Mesenchymal stem cell (in vitro differentiated cells and primary cell): ENCODE results near the gene OGFOD2.

ENCODE experiments used
- DNase-seq: peaks from one replicate; pipeline ENCODE4 v3.0.0-alpha.2; 2013
- H2AFZ ChIP-seq: one replicate; pipeline ENCODE4 v1.6.1; 2013; ENCODE audit warnings: low read depth, mild to moderate bottlenecking, control low read depth, inconsistent platforms, low read length, moderate library complexity
- H2AK5ac ChIP-seq: 2 replicates; pipeline ENCODE4 v1.6.1; 2013; ENCODE audit warnings: low read length, moderate library complexity, mild to moderate bottlenecking, inconsistent platforms; ENCODE audit not compliant: severe bottlenecking
- H2BK120ac ChIP-seq: one replicate; pipeline ENCODE4 v1.6.1; 2013; ENCODE audit warnings: low read depth, mild to moderate bottlenecking, inconsistent platforms, low read length, moderate library complexity
- H2BK12ac ChIP-seq, 2 experiments: one replicate each; pipeline ENCODE4 v1.6.1; 2013; ENCODE audit warnings: inconsistent platforms in 2 of 2, low read length in 2 of 2, mild to moderate bottlenecking in 2 of 2, moderate library complexity in 2 of 2, control low read depth in 1 of 2
- H2BK15ac ChIP-seq: one replicate; pipeline ENCODE4 v1.6.1; 2013; ENCODE audit warnings: mild to moderate bottlenecking, low read depth, inconsistent platforms; ENCODE audit not compliant: poor library complexity, severe bottlenecking
- H2BK5ac ChIP-seq: 2 replicates; pipeline ENCODE4 v1.6.1; 2013; ENCODE audit warnings: low read depth, mild to moderate bottlenecking, low read length, control low read depth, inconsistent platforms; ENCODE audit not compliant: poor library complexity, severe bottlenecking
- H3K14ac ChIP-seq, 2 experiments: one replicate each; pipeline ENCODE4 v1.6.1; 2013; ENCODE audit warnings: inconsistent platforms in 2 of 2, low read length in 2 of 2, control low read depth in 1 of 2, mild to moderate bottlenecking in 1 of 2, moderate library complexity in 1 of 2
- H3K18ac ChIP-seq, 2 experiments: one replicate each; pipeline ENCODE4 v1.6.1; 2013; ENCODE audit warnings: inconsistent platforms in 2 of 2, low read length in 2 of 2, control low read depth in 1 of 2, low read depth in 1 of 2, mild to moderate bottlenecking in 1 of 2
- H3K23ac ChIP-seq, 2 experiments: one replicate each; pipeline ENCODE4 v1.6.1; 2013; ENCODE audit warnings: inconsistent platforms in 2 of 2, low read length in 2 of 2, mild to moderate bottlenecking in 2 of 2, moderate library complexity in 2 of 2, control low read depth in 1 of 2
- H3K27ac ChIP-seq: 2 replicates; pipeline ENCODE4 v1.5.1; 2013; ENCODE audit warnings: mild to moderate bottlenecking, moderate library complexity, low read length, control low read depth, inconsistent platforms; ENCODE audit not compliant: poor library complexity, severe bottlenecking
- H3K27me3 ChIP-seq, 2 experiments: 2 replicates each; pipeline versions ENCODE4 v1.6.1 to v1.7.0; 2013; ENCODE audit warnings: low read length in 2 of 2, mild to moderate bottlenecking in 2 of 2, moderate library complexity in 2 of 2, control low read depth in 1 of 2, inconsistent platforms in 1 of 2; ENCODE audit not compliant: control insufficient read depth in 1 of 2, insufficient read depth in 1 of 2
- H3K36me3 ChIP-seq, 2 experiments: 2 replicates each; pipeline versions ENCODE4 v1.6.1 to v1.7.0; 2013; ENCODE audit warnings: low read length in 2 of 2, control low read depth in 1 of 2, inconsistent platforms in 1 of 2, low read depth in 1 of 2, mild to moderate bottlenecking in 1 of 2; ENCODE audit not compliant: insufficient read depth in 2 of 2, control insufficient read depth in 1 of 2
- H3K4ac ChIP-seq, 2 experiments: one replicate each; pipeline ENCODE4 v1.6.1; 2013; ENCODE audit warnings: inconsistent platforms in 2 of 2, low read length in 2 of 2, mild to moderate bottlenecking in 2 of 2, moderate library complexity in 2 of 2, control low read depth in 1 of 2, low read depth in 1 of 2
- H3K4me1 ChIP-seq: 2 replicates; pipeline ENCODE4 v1.6.1; 2013; ENCODE audit warnings: low read depth, low read length, control low read depth; ENCODE audit not compliant: control insufficient read depth, insufficient read depth
- H3K4me2 ChIP-seq: 2 replicates; pipeline ENCODE4 v1.6.1; 2013; ENCODE audit warnings: low read length, mild to moderate bottlenecking, inconsistent platforms; ENCODE audit not compliant: poor library complexity, severe bottlenecking
- H3K4me3 ChIP-seq, 2 experiments: 2 replicates each; pipeline versions ENCODE4 v1.5.1 to v1.7.0; 2013; ENCODE audit warnings: low read length in 2 of 2, mild to moderate bottlenecking in 2 of 2, control low read depth in 1 of 2, low read depth in 1 of 2; ENCODE audit not compliant: insufficient read depth in 1 of 2
- H3K79me1 ChIP-seq: replicated peaks from 2 replicates; pipeline ENCODE4 v1.6.1; 2013; ENCODE audit warnings: mild to moderate bottlenecking, control low read depth, low read length, inconsistent platforms; ENCODE audit not compliant: poor library complexity, severe bottlenecking
- H3K9ac ChIP-seq: 2 replicates; pipeline ENCODE4 v1.7.0; 2013; ENCODE audit warnings: mild to moderate bottlenecking, low read length, moderate library complexity
- H3K9me3 ChIP-seq: 2 replicates; pipeline ENCODE4 v1.7.0; 2013; ENCODE audit warnings: mild to moderate bottlenecking, low read length; ENCODE audit not compliant: control insufficient read depth
- H4K8ac ChIP-seq: one replicate; pipeline ENCODE4 v1.6.1; 2013; ENCODE audit warnings: inconsistent platforms, mild to moderate bottlenecking, low read length, moderate library complexity
- H4K91ac ChIP-seq: one replicate; pipeline ENCODE4 v1.6.1; 2013; ENCODE audit warnings: mild to moderate bottlenecking, low read length, inconsistent platforms
- WGBS: methylation state at CpG from one replicate; pipeline ENCODE4 v1.1.7; 2013; ENCODE audit warnings: mixed read lengths; 5-methylcytosine and 5-hydroxymethylcytosine counted together

The OGFOD2 gene

DNA sequence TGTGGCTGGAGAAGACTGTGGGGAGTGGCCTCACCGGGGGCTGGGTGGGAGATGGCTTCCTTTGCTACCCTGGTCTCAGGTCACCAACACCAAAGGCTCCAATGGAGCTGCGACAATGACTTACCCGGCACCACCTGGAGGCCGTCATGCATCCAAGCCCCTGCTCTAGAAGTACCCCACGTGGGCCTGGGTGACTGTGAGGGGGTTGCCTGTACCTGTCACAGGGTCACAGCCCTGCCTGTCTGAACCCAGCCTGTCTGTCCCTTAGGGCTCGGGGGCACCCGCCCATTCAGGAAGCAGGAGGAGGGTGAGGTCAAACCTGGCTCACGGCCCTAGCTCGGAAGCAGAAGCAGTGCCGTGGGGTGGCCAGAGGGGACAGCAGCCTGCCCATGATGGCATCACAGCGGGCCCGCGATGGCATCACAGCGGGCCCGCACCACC lies 27.7 kb upstream of the OGFOD2 start:
- H3K4me1 ChIP-seq: peaks cover 43% of the 10 kb centered on the region
- H2BK12ac ChIP-seq: peak overlapping the region; percentile 95 to 99
- peaks cover 13% of the 10 kb centered on the region for H3K79me1 ChIP-seq
- H2AK5ac ChIP-seq: peak overlapping the region; percentile 97
- peak overlapping the region; percentile 99 for H4K91ac ChIP-seq
- H2BK5ac ChIP-seq: no peak overlapping the region
- H4K8ac ChIP-seq: peak overlapping the region; percentile 95
- H3K27ac ChIP-seq: peak overlapping the region; percentile 83
- H3K36me3 ChIP-seq: peaks cover 0 to 19% of the 10 kb centered on the region in 2 experiments
- peak overlapping the region; percentile 29 for H2BK120ac ChIP-seq
- peak overlapping the region; percentile 0 for H2AFZ ChIP-seq
- H2BK15ac ChIP-seq: peak overlapping the region; percentile 55
- peak overlapping the region; percentile 75 to 98 for H3K4ac ChIP-seq
- no peak overlapping the region for H3K4me2 ChIP-seq
- no peak for DNase-seq
- H3K9me3 ChIP-seq: no peaks in the 10 kb centered on the region
- H3K14ac ChIP-seq: peak overlapping the region in 1 of 2 experiments; percentile 30
- no peaks in the 10 kb centered on the region for H3K27me3 ChIP-seq
- H3K23ac ChIP-seq: no peak overlapping the region
- H3K4me3 ChIP-seq: no peak overlapping the region
- H3K18ac ChIP-seq: peak overlapping the region; percentile 80 to 92
- H3K9ac ChIP-seq: peak overlapping the region; percentile 74
- whole genome bisulfite sequencing: 91% methylated on average over 15 of the region's 15 CpGs

DNA sequence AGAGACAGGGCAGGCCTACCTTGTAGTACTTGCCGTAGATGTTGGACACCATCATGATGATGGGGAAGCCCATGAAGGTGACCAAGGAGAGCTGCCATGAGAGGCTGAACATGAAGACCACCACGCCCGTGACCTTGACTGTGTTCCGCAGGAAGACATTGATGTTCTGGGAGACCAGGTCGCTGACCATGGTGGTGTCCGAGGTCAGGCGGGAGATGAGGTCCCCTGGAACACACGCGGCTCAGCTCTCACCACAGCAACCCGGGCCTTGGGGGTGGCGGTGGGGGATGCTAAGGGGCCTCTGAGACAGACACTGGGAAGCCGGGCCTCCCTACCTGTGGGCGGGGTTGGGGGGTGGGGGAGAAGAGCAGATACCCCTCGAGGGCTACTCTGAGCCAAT lies 26.4 kb upstream of the OGFOD2 start:
- H3K79me1 ChIP-seq: peaks cover 14% of the 10 kb centered on the region
- WGBS: 91% methylated on average over 14 of the region's 14 CpGs
- H3K4me2 ChIP-seq: no peak overlapping the region
- H2AFZ ChIP-seq: no peak overlapping the region
- no peaks in the 10 kb centered on the region for H3K27me3 ChIP-seq
- H2BK15ac ChIP-seq: peak overlapping the region; percentile 6
- no peak overlapping the region for H2BK12ac ChIP-seq
- no peaks in the 10 kb centered on the region for H3K9me3 ChIP-seq
- H3K18ac ChIP-seq: no peak overlapping the region
- no peak overlapping the region for H4K91ac ChIP-seq
- no peak overlapping the region for H2BK120ac ChIP-seq
- no peak overlapping the region for H3K4ac ChIP-seq
- H4K8ac ChIP-seq: no peak overlapping the region
- H3K27ac ChIP-seq: no peak overlapping the region
- no peak for DNase-seq
- peaks cover 0 to 19% of the 10 kb centered on the region in 2 experiments for H3K36me3 ChIP-seq
- H3K9ac ChIP-seq: no peak overlapping the region
- H3K23ac ChIP-seq: no peak overlapping the region
- H3K14ac ChIP-seq: no peak overlapping the region
- no peak overlapping the region for H2BK5ac ChIP-seq
- H3K4me1 ChIP-seq: peaks cover 38% of the 10 kb centered on the region
- H2AK5ac ChIP-seq: no peak overlapping the region
- H3K4me3 ChIP-seq: no peak overlapping the region

DNA sequence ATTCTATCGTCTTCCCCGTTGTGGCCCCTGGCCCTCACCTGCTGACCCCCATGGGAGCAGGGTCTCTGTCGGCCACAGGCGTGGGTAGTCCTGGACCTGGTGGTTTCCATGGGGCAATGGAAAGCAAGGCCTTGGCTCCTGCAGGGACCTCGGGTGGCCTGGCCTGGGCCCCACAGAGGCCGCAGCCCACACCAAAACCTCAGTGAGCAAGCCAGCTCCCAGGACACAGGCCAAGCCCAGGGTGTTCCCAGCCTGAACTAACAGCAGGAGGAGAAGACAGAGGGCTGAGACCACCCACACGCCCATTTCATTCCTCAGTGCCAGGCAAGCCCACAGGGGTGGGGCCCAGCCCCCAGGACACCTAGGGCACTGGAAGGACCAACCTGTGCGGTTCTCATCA lies 25.6 kb upstream of the OGFOD2 start:
- H2BK5ac ChIP-seq: no peak overlapping the region
- H4K91ac ChIP-seq: no peak overlapping the region
- H3K79me1 ChIP-seq: peaks cover 14% of the 10 kb centered on the region
- peak overlapping the region in 1 of 2 experiments; percentile 38 for H2BK12ac ChIP-seq
- H3K14ac ChIP-seq: no peak overlapping the region
- no peak overlapping the region for H3K4me3 ChIP-seq
- H2AFZ ChIP-seq: no peak overlapping the region
- H3K27me3 ChIP-seq: no peaks in the 10 kb centered on the region
- no peak overlapping the region for H2BK120ac ChIP-seq
- no peak overlapping the region for H3K4ac ChIP-seq
- H3K9ac ChIP-seq: no peak overlapping the region
- peaks cover 35% of the 10 kb centered on the region for H3K4me1 ChIP-seq
- H4K8ac ChIP-seq: no peak overlapping the region
- peak overlapping the region; percentile 4 for H2AK5ac ChIP-seq
- peaks cover 0 to 19% of the 10 kb centered on the region in 2 experiments for H3K36me3 ChIP-seq
- 96% methylated on average over 8 of the region's 8 CpGs for WGBS
- no peak overlapping the region for H3K27ac ChIP-seq
- H3K9me3 ChIP-seq: no peaks in the 10 kb centered on the region
- no peak overlapping the region for H2BK15ac ChIP-seq
- no peak overlapping the region for H3K18ac ChIP-seq
- no peak overlapping the region for H3K23ac ChIP-seq
- no peak overlapping the region for H3K4me2 ChIP-seq
- DNase-seq: no peak

DNA sequence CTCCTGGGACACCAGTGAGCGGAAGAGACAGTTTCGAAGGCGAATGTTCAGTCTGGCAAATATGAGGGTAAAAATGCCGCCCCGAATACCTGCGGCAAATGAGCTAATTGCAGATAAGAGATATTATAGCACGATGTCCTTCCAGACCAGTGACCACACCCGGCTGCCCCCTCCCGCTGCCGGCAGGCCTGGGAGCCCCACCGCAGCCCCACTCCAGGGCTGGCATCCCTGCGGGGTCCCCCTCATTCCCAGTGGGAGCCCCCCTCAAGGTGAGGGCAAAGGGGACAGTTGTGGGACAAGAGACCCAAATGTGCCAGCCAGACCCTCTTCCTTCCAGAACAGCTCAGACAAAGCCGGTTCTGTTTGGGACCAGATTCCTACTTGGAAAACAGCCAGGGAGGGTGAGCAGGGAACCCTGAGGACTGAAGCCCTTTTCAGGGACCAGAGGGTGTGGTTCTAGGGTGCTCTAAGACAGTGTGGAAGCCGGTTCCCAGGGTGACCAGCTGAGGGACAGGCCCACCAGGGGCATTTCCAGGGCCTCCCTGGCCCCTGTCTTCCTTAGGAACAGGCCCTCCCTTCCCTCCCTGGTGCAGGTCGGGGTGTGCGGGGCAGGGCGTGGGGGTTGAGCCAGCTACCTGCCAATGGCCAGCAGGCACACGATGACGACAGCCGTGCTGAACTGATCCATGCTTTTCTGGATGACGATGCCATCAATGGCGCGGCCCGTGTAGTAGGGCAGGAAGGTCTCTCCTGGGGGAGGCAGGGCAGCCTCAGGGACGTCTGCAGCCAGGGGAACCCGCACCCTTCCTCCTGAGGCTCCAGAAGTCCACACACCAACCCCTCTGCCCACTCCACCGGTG lies 25.0 kb upstream of the OGFOD2 start:
- H3K9ac ChIP-seq: no peak overlapping the region
- 97% methylated on average over 27 of the region's 27 CpGs for WGBS
- no peak overlapping the region for H3K4ac ChIP-seq
- no peak overlapping the region for H2AFZ ChIP-seq
- no peaks in the 10 kb centered on the region for H3K27me3 ChIP-seq
- H3K18ac ChIP-seq: no peak overlapping the region
- no peak overlapping the region for H3K4me2 ChIP-seq
- H2BK15ac ChIP-seq: no peak overlapping the region
- H3K36me3 ChIP-seq: peaks cover 0 to 19% of the 10 kb centered on the region in 2 experiments
- peak overlapping the region; percentile 4 for H2AK5ac ChIP-seq
- peaks cover 31% of the 10 kb centered on the region for H3K4me1 ChIP-seq
- no peak overlapping the region for H4K91ac ChIP-seq
- H2BK120ac ChIP-seq: no peak overlapping the region
- H4K8ac ChIP-seq: no peak overlapping the region
- H3K27ac ChIP-seq: no peak overlapping the region
- no peak overlapping the region for H2BK5ac ChIP-seq
- H3K14ac ChIP-seq: no peak overlapping the region
- DNase-seq: no peak
- H3K79me1 ChIP-seq: peaks cover 17% of the 10 kb centered on the region
- peak overlapping the region in 1 of 2 experiments; percentile 38 for H2BK12ac ChIP-seq
- no peak overlapping the region for H3K23ac ChIP-seq
- H3K4me3 ChIP-seq: no peak overlapping the region
- no peaks in the 10 kb centered on the region for H3K9me3 ChIP-seq
